ENCODE data around the gene ID1. TPM values are rescaled to one million over a fixed set of nuclear protein-coding genes. Genes with fewer than 3 reads are reported as not detected.
A peak's percentile ranks its signal among the peaks of the same experiment; 100 is the strongest.
"Not testable (repeated sequence)": the region's sequence is repeated elsewhere in the genome, so short reads cannot be mapped to it uniquely, and the experiment has no call there.

The ID1 gene
- polyA plus RNA-seq, 6 donors from 2014 or later, result 0.86 to 2.0 (median 1.1) TPM; not detected in 2

- not testable (repeated sequence) for H3K36me3 Mint-ChIP-seq; H3K4me3 Mint-ChIP-seq; H3K9me3 Mint-ChIP-seq; H3K27me3 Mint-ChIP-seq; ATAC-seq (ENCODE audit: low read depth in 2 of 2); H3K27ac Mint-ChIP-seq; H3K4me1 Mint-ChIP-seq; DNase-seq
These were observed 25.0 kb upstream of the ID1 start for GRCh38 chr20:31579941-31580651.

- ATAC-seq (ENCODE audit: low read depth in 2 of 2), result no peak
- H3K9me3 Mint-ChIP-seq, result no peaks in the 10 kb centered on the region
- H3K27me3 Mint-ChIP-seq, result peaks cover 4 to 13% (median 7%) of the 10 kb centered on the region in 3 donors
- no peaks in the 10 kb centered on the region for H3K36me3 Mint-ChIP-seq
- no peak overlapping the region for H3K27ac Mint-ChIP-seq
- no peak overlapping the region for H3K4me3 Mint-ChIP-seq
- DNase-seq, result no peak
- H3K4me1 Mint-ChIP-seq, result peaks cover 0 to 3% (median 0%) of the 10 kb centered on the region in 3 donors
These were observed 24.4 kb upstream of the ID1 start for GRCh38 chr20:31580706-31581105.

DNA sequence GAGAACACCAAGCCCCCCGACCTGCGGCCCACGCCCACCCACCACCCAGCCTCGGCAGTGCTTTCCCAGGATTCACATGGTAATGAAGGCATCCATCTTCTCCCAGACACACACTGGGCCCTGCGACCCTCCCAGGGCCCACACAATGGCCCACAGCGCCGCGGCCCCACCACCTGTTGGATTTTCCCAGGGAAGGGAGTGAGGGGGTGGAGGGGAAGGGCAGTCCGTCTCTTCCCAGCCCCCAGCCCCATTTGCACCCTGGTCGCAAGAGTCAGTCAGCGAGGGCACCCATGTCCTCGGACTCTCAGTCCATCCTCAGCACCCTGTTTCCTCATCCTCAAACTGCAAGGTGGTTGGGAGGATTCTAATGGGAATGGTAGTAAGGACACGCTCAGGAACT, 23.7 kb upstream of the ID1 start:
- H3K27ac Mint-ChIP-seq, result no peak overlapping the region
- ATAC-seq (ENCODE audit: low read depth in 2 of 2), result no peak
- DNase-seq, result no peak
- no peak overlapping the region for H3K4me3 Mint-ChIP-seq
- H3K9me3 Mint-ChIP-seq, result no peaks in the 10 kb centered on the region
- H3K36me3 Mint-ChIP-seq, result no peaks in the 10 kb centered on the region
- peaks cover 5 to 16% (median 7%) of the 10 kb centered on the region in 3 donors for H3K27me3 Mint-ChIP-seq
- H3K4me1 Mint-ChIP-seq, result peaks cover 0 to 3% (median 0%) of the 10 kb centered on the region in 3 donors

DNA sequence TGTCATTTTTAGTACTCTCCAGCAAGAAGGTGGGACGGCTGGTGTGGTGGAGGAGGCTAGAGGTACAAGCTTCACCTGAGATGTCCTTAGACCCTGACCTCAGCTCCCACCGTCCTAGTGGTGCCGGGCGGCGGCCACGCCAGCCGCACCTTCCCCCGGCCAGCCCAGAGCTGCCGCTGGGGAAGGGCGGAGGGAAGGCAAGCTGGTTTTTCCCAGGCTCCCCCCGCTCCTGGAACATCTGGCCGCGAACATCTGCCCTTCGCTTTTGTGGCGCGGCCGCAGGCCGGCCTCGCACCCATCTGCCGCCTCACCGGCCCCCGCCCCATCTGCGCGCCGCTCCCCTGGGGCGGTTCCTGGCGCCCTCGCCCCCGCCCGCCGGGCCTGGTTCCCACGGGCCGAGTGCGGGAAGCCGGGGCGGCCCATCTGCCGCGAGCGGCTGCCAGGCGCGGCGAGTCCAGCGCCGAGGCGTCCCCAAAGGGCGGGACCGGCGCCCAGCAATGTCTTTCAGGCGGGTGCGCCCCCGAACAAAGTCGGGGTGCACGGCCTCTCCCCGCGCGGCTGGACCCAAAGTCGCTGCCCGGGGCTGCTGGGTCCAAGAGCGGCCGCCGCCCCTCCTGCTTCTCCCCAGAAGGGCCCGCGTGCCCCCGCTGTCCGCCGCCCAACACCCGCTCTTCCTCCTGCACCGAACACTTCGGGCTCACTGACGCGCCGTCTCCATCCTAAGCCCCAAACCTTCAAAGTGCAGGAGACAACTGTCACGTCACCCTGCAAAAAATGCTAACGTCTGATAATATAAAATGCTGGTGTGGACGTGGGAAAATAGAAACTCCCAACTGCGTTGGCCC, 17.3 kb upstream of the ID1 start:
- Mint-ChIP-seq H3K9me3 (no peaks in the 10 kb centered on the region), H3K27ac (no peak overlapping the region), H3K4me3 (peak overlapping the region; percentile 55 to 89 (median 80)), H3K27me3 (peaks cover 13 to 25% (median 23%) of the 10 kb centered on the region in 3 donors), H3K4me1 (peaks cover 8 to 10% (median 9%) of the 10 kb centered on the region in 3 donors), H3K36me3 (no peaks in the 10 kb centered on the region)
- DNase-seq (peak; percentile 20), ATAC-seq (ENCODE audit: low read depth in 2 of 2) (peak; percentile 55 to 61)

- H3K4me1 Mint-ChIP-seq, result peaks cover 8 to 10% (median 9%) of the 10 kb centered on the region in 3 donors
- no peak overlapping the region for H3K4me3 Mint-ChIP-seq
- no peak for ATAC-seq (ENCODE audit: low read depth in 2 of 2)
- H3K27me3 Mint-ChIP-seq, result peaks cover 13 to 24% (median 17%) of the 10 kb centered on the region in 3 donors
- no peaks in the 10 kb centered on the region for H3K36me3 Mint-ChIP-seq
- H3K27ac Mint-ChIP-seq, result no peak overlapping the region
- no peaks in the 10 kb centered on the region for H3K9me3 Mint-ChIP-seq
- no peak for DNase-seq
These were observed 14.3 kb upstream of the ID1 start for GRCh38 chr20:31590717-31591225.

DNA sequence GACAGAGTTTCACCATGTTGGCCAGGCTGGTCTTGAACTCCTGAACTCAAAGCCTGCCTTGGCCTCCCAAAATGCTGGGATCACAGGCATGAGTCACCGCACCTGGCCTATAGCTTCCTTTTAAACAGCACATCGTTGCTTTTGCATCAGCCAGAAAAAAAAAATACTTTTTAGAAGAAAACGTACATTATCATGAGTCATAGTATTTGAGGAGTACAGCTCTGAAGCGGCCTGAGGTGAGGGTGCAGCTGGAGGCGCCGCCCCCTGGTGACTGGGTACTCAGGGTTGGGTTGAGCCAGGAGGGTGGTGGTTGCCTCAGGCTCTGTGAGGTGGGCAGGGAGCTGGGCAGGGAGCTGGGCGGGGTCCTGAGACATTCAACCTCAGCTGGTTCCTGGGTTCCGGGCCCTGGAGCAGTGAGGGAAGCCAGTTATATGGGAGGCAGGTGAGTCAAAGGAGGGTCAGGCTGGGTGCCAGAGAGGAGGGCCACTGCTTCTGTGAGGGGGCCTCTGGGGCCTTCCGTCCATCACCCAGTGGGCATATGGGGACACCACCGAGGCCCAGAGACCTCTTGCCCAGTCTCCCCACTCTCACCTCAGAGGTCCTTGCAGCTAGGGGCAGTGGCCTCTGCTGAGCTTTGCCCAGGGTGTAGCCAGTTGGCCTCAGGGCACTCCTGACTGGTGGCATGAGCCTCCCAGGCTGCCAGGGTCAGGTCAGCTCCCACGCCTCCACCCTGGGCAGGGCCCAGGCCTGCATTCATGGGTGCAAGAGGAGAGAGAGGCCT, 11.7 kb upstream of the ID1 start:
- no peak overlapping the region for H3K4me3 Mint-ChIP-seq
- H3K27ac Mint-ChIP-seq, result no peak overlapping the region
- H3K4me1 Mint-ChIP-seq, result peaks cover under 1 to 3% (median 1%) of the 10 kb centered on the region in 3 donors
- DNase-seq (no peak), ATAC-seq (ENCODE audit: low read depth in 2 of 2) (no peak)
- H3K27me3 Mint-ChIP-seq, result peaks cover 5 to 11% (median 8%) of the 10 kb centered on the region in 3 donors
- H3K9me3 Mint-ChIP-seq, result no peaks in the 10 kb centered on the region
- H3K36me3 Mint-ChIP-seq, result no peaks in the 10 kb centered on the region

DNA sequence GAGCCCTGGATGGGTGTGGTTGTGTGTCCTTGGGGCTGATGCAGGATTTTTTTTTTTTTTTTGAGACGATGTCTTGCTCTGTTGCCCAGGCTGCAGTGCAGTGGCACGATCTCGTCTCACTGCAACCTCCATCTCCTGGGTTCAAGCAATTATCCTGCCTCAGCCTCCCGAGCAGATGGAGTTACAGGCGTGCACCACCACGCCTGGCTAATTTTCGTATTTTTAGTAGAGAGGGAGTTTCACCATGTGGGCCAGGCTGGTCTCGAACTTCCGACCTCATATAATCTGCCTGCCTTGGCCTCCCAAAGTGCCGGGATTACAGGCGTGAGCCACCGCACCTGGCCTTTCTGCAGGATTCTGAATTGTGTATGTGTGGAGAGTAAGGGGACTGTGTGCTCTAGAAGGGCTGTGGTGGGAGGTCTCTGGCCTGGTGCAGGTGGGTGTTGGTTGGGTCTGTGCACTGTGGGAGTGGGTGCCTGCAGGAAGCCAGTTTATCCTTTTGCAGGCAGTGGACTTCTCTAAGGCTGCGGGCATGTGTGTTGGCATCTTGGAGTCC, 11.0 kb upstream of the ID1 start:
- no peak for DNase-seq
- no peaks in the 10 kb centered on the region for H3K36me3 Mint-ChIP-seq
- ATAC-seq (ENCODE audit: low read depth in 2 of 2), result no peak
- peaks cover 0 to 6% (median 3%) of the 10 kb centered on the region in 3 donors for H3K27me3 Mint-ChIP-seq
- no peak overlapping the region for H3K4me3 Mint-ChIP-seq
- H3K9me3 Mint-ChIP-seq, result no peaks in the 10 kb centered on the region
- H3K27ac Mint-ChIP-seq, result no peak overlapping the region
- H3K4me1 Mint-ChIP-seq, result no peaks in the 10 kb centered on the region

GRCh38 chr20:31594558-31595379, 10.3 kb upstream of the ID1 start:
- no peak overlapping the region for H3K4me3 Mint-ChIP-seq
- DNase-seq (no peak), ATAC-seq (ENCODE audit: low read depth in 2 of 2) (no peak)
- H3K4me1 Mint-ChIP-seq, result no peaks in the 10 kb centered on the region
- no peak overlapping the region for H3K27ac Mint-ChIP-seq
- peaks cover 0 to 6% (median 3%) of the 10 kb centered on the region in 3 donors for H3K27me3 Mint-ChIP-seq
- no peaks in the 10 kb centered on the region for H3K9me3 Mint-ChIP-seq
- H3K36me3 Mint-ChIP-seq, result no peaks in the 10 kb centered on the region

- no peaks in the 10 kb centered on the region for H3K4me1 Mint-ChIP-seq
- H3K36me3 Mint-ChIP-seq, result no peaks in the 10 kb centered on the region
- ATAC-seq (ENCODE audit: low read depth in 2 of 2), result no peak
- peaks cover 0 to 6% (median 3%) of the 10 kb centered on the region in 3 donors for H3K27me3 Mint-ChIP-seq
- no peaks in the 10 kb centered on the region for H3K9me3 Mint-ChIP-seq
- no peak overlapping the region for H3K27ac Mint-ChIP-seq
- H3K4me3 Mint-ChIP-seq, result no peak overlapping the region
- DNase-seq, result no peak
These were observed 9.8 kb upstream of the ID1 start for GRCh38 chr20:31595380-31595653.

GRCh38 chr20:31595654-31596411, 9.3 kb upstream of the ID1 start:
- ATAC-seq (ENCODE audit: low read depth in 2 of 2) (no peak), DNase-seq (no peak)
- no peaks in the 10 kb centered on the region for H3K9me3 Mint-ChIP-seq
- H3K27me3 Mint-ChIP-seq, result peaks cover 0 to 11% (median 3%) of the 10 kb centered on the region in 3 donors
- H3K27ac Mint-ChIP-seq, result no peak overlapping the region
- H3K36me3 Mint-ChIP-seq, result no peaks in the 10 kb centered on the region
- H3K4me1 Mint-ChIP-seq, result no peaks in the 10 kb centered on the region
- no peak overlapping the region for H3K4me3 Mint-ChIP-seq

DNA sequence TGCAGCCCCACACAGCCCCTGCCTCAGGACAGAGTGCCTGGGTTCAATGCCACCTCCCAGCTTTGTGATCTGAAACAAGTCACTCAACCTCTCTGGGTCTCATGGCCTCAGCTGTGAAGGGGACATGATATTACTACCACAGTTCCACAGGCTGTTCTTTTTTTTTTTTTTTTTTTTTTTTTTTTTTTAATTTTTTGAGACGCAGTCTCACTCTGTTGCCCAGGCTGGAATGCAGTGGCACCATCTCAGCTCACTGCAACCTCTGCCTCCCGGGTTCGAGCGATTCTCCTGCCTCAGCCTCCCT, 8.7 kb upstream of the ID1 start:
- H3K4me1 Mint-ChIP-seq; ATAC-seq (ENCODE audit: low read depth in 2 of 2); DNase-seq; H3K4me3 Mint-ChIP-seq; H3K27ac Mint-ChIP-seq; H3K36me3 Mint-ChIP-seq; H3K9me3 Mint-ChIP-seq: not testable (repeated sequence)
- peaks cover 0 to 11% (median 3%) of the 10 kb centered on the region in 3 donors for H3K27me3 Mint-ChIP-seq

- H3K4me3 Mint-ChIP-seq, result no peak overlapping the region
- peaks cover 0 to 11% (median 3%) of the 10 kb centered on the region in 3 donors for H3K27me3 Mint-ChIP-seq
- no peak for DNase-seq
- no peak for ATAC-seq (ENCODE audit: low read depth in 2 of 2)
- no peaks in the 10 kb centered on the region for H3K4me1 Mint-ChIP-seq
- no peaks in the 10 kb centered on the region for H3K9me3 Mint-ChIP-seq
- no peak overlapping the region for H3K27ac Mint-ChIP-seq
- H3K36me3 Mint-ChIP-seq, result no peaks in the 10 kb centered on the region
These were observed 8.1 kb upstream of the ID1 start for GRCh38 chr20:31596831-31597480.

Data from naive B cell (primary cell).